ENCODE data around the gene PRR18.

PRR18 gene

DNA sequence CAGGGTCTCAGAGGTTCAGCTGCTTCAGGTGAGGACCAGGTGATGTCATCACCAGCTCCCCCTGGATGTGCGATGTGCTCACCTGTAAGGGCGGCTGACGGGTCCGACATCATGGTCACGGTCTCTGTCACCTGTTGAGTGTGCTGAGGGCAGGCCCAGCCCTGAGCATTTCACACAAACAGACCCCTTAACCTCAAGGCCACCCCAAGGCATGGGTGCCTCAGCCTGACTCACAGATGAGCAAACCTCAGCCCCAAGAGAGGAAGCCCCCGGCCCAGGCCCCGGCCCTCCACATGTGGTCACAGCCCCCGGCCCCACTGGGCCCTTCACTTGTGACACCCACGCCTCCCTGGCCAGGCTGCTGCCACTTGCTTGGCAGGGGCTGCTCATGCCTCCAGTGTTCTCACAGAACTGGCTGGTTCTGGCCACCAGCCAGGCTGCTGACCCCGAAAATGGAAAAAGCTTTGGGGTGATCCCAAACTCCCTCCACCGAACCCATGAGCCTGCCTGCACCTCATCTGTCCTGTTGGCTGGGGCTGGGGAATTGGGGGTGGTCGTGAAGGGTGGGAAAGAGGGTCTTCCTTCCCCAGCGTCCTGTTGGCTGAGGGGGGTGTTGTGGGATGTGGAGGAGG, 33.3 kb downstream of the PRR18 start:
- Histone ChIP-seq H2AFZ (ENCODE audit: insufficient read depth, low read length, poor library complexity) (no peak overlapping the region), H3K4ac (ENCODE audit: low read depth, low read length) (no peak overlapping the region), H3K4me1 (ENCODE audit: control insufficient read depth in 1 of 2, insufficient read depth in 2 of 2, low read length in 2 of 2) (no peaks in the 10 kb centered on the region), H4K8ac (ENCODE audit: low read depth, low read length) (no peak overlapping the region), H2BK12ac (ENCODE audit: low read length) (no peak overlapping the region), H3K9me3 (ENCODE audit: insufficient read depth, low read depth, low read length) (no peaks in the 10 kb centered on the region), H2BK5ac (ENCODE audit: low read depth, low read length, poor library complexity) (no peak overlapping the region), H2BK120ac (ENCODE audit: insufficient read depth, low read length, poor library complexity) (no peak overlapping the region), H2AK5ac (ENCODE audit: low read length) (no peak overlapping the region), H3K79me1 (ENCODE audit: low read length) (no peaks in the 10 kb centered on the region), H4K12ac (ENCODE audit: low read depth, low read length) (no peak overlapping the region), H3K27me3 (ENCODE audit: insufficient read depth, low read length) (no peaks in the 10 kb centered on the region), H3K14ac (ENCODE audit: low read length) (no peak overlapping the region), H3K18ac (ENCODE audit: low read length) (no peak overlapping the region), H3K4me3 (ENCODE audit: low read depth, low read length) (no peak overlapping the region), H3K79me2 (ENCODE audit: control insufficient read depth, insufficient read depth, low read length, poor library complexity) (no peaks in the 10 kb centered on the region), H3K4me2 (ENCODE audit: low read length) (no peak overlapping the region), H3K23ac (ENCODE audit: low read length) (no peak overlapping the region), H3K9ac (ENCODE audit: low read length) (no peak overlapping the region), H3K27ac (ENCODE audit: low read depth, low read length) (no peak overlapping the region), H4K91ac (ENCODE audit: low read depth, low read length) (no peak overlapping the region), H3K36me3 (ENCODE audit: control insufficient read depth in 1 of 2, insufficient read depth in 2 of 2, low read length in 2 of 2) (no peaks in the 10 kb centered on the region)
- DNase-seq: no peak
- WGBS (ENCODE audit: extremely low coverage, insufficient coverage, insufficient read length): no CpG with 5 or more reads among the region's 13 CpGs

DNA sequence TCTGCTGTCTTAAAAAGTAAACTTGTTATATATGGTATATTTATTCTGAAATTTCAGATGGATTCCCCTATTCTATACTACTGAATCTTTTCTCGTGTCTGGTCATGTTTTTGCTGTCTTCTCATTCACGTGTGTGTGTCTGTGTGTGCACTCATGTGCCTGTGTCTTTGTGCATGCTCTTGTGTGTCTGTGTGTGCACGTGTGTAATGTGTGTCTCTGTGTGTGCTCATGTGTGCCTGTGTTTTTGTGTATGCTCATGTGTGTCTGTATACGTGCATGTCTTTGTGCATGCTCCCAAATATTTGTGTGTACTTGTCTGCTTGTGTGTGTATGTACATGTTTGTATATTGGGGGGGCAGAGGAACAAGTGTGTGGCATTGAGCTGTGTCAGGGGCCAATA, 34.0 kb downstream of the PRR18 start:
- H3K9me3 ChIP-seq (ENCODE audit: insufficient read depth, low read depth, low read length): no peaks in the 10 kb centered on the region
- no peak overlapping the region for H2BK5ac ChIP-seq (ENCODE audit: low read depth, low read length, poor library complexity)
- no peak overlapping the region for H4K12ac ChIP-seq (ENCODE audit: low read depth, low read length)
- no peak overlapping the region for H3K9ac ChIP-seq (ENCODE audit: low read length)
- no peak overlapping the region for H2AFZ ChIP-seq (ENCODE audit: insufficient read depth, low read length, poor library complexity)
- no peak overlapping the region for H4K8ac ChIP-seq (ENCODE audit: low read depth, low read length)
- H2BK12ac ChIP-seq (ENCODE audit: low read length): no peak overlapping the region
- H3K79me2 ChIP-seq (ENCODE audit: control insufficient read depth, insufficient read depth, low read length, poor library complexity): no peaks in the 10 kb centered on the region
- no peak overlapping the region for H2BK120ac ChIP-seq (ENCODE audit: insufficient read depth, low read length, poor library complexity)
- H3K27me3 ChIP-seq (ENCODE audit: insufficient read depth, low read length): no peaks in the 10 kb centered on the region
- H3K14ac ChIP-seq (ENCODE audit: low read length): no peak overlapping the region
- H3K79me1 ChIP-seq (ENCODE audit: low read length): no peaks in the 10 kb centered on the region
- H3K4me2 ChIP-seq (ENCODE audit: low read length): no peak overlapping the region
- H3K27ac ChIP-seq (ENCODE audit: low read depth, low read length): no peak overlapping the region
- WGBS (ENCODE audit: extremely low coverage, insufficient coverage, insufficient read length): no CpG with 5 or more reads among the region's 4 CpGs
- peak overlapping the region; percentile 26 for H3K4me3 ChIP-seq (ENCODE audit: low read depth, low read length)
- no peak overlapping the region for H4K91ac ChIP-seq (ENCODE audit: low read depth, low read length)
- no peak overlapping the region for H3K18ac ChIP-seq (ENCODE audit: low read length)
- H3K36me3 ChIP-seq (ENCODE audit: control insufficient read depth in 1 of 2, insufficient read depth in 2 of 2, low read length in 2 of 2): no peaks in the 10 kb centered on the region
- H2AK5ac ChIP-seq (ENCODE audit: low read length): no peak overlapping the region
- no peak for DNase-seq
- H3K4me1 ChIP-seq (ENCODE audit: control insufficient read depth in 1 of 2, insufficient read depth in 2 of 2, low read length in 2 of 2): no peaks in the 10 kb centered on the region
- H3K4ac ChIP-seq (ENCODE audit: low read depth, low read length): no peak overlapping the region
- H3K23ac ChIP-seq (ENCODE audit: low read length): no peak overlapping the region

GRCh38 chr6:166271376-166271765, 36.8 kb downstream of the PRR18 start:
- Histone ChIP-seq H4K8ac (ENCODE audit: low read depth, low read length) (no peak overlapping the region), H3K18ac (ENCODE audit: low read length) (no peak overlapping the region), H2AFZ (ENCODE audit: insufficient read depth, low read length, poor library complexity) (no peak overlapping the region), H4K91ac (ENCODE audit: low read depth, low read length) (no peak overlapping the region), H3K36me3 (ENCODE audit: control insufficient read depth in 1 of 2, insufficient read depth in 2 of 2, low read length in 2 of 2) (no peaks in the 10 kb centered on the region), H3K4me3 (ENCODE audit: low read depth, low read length) (no peak overlapping the region), H2BK12ac (ENCODE audit: low read length) (no peak overlapping the region), H2BK5ac (ENCODE audit: low read depth, low read length, poor library complexity) (no peak overlapping the region), H3K9ac (ENCODE audit: low read length) (no peak overlapping the region), H3K4me2 (ENCODE audit: low read length) (no peak overlapping the region), H4K12ac (ENCODE audit: low read depth, low read length) (no peak overlapping the region), H2AK5ac (ENCODE audit: low read length) (no peak overlapping the region), H3K14ac (ENCODE audit: low read length) (no peak overlapping the region), H3K27ac (ENCODE audit: low read depth, low read length) (no peak overlapping the region), H3K4me1 (ENCODE audit: control insufficient read depth in 1 of 2, insufficient read depth in 2 of 2, low read length in 2 of 2) (no peaks in the 10 kb centered on the region), H3K9me3 (ENCODE audit: insufficient read depth, low read depth, low read length) (no peaks in the 10 kb centered on the region), H3K27me3 (ENCODE audit: insufficient read depth, low read length) (no peaks in the 10 kb centered on the region), H3K23ac (ENCODE audit: low read length) (no peak overlapping the region), H3K79me2 (ENCODE audit: control insufficient read depth, insufficient read depth, low read length, poor library complexity) (no peaks in the 10 kb centered on the region), H3K79me1 (ENCODE audit: low read length) (no peaks in the 10 kb centered on the region), H2BK120ac (ENCODE audit: insufficient read depth, low read length, poor library complexity) (no peak overlapping the region), H3K4ac (ENCODE audit: low read depth, low read length) (no peak overlapping the region)
- no peak for DNase-seq
- no CpG with 5 or more reads among the region's 9 CpGs for WGBS (ENCODE audit: extremely low coverage, insufficient coverage, insufficient read length)

GRCh38 chr6:166270706-166271375, 37.4 kb downstream of the PRR18 start:
- no peaks in the 10 kb centered on the region for H3K9me3 ChIP-seq (ENCODE audit: insufficient read depth, low read depth, low read length)
- no peak overlapping the region for H3K4ac ChIP-seq (ENCODE audit: low read depth, low read length)
- H3K79me2 ChIP-seq (ENCODE audit: control insufficient read depth, insufficient read depth, low read length, poor library complexity): no peaks in the 10 kb centered on the region
- no peak overlapping the region for H3K4me2 ChIP-seq (ENCODE audit: low read length)
- no peaks in the 10 kb centered on the region for H3K4me1 ChIP-seq (ENCODE audit: control insufficient read depth in 1 of 2, insufficient read depth in 2 of 2, low read length in 2 of 2)
- H3K4me3 ChIP-seq (ENCODE audit: low read depth, low read length): no peak overlapping the region
- H3K36me3 ChIP-seq (ENCODE audit: control insufficient read depth in 1 of 2, insufficient read depth in 2 of 2, low read length in 2 of 2): no peaks in the 10 kb centered on the region
- no peak overlapping the region for H4K8ac ChIP-seq (ENCODE audit: low read depth, low read length)
- no peak overlapping the region for H3K14ac ChIP-seq (ENCODE audit: low read length)
- no peak overlapping the region for H4K91ac ChIP-seq (ENCODE audit: low read depth, low read length)
- no peak overlapping the region for H2BK12ac ChIP-seq (ENCODE audit: low read length)
- WGBS (ENCODE audit: extremely low coverage, insufficient coverage, insufficient read length): no CpG with 5 or more reads among the region's 10 CpGs
- H2AFZ ChIP-seq (ENCODE audit: insufficient read depth, low read length, poor library complexity): no peak overlapping the region
- no peak overlapping the region for H2AK5ac ChIP-seq (ENCODE audit: low read length)
- no peak overlapping the region for H2BK120ac ChIP-seq (ENCODE audit: insufficient read depth, low read length, poor library complexity)
- no peak overlapping the region for H3K18ac ChIP-seq (ENCODE audit: low read length)
- no peak overlapping the region for H3K27ac ChIP-seq (ENCODE audit: low read depth, low read length)
- no peak overlapping the region for H2BK5ac ChIP-seq (ENCODE audit: low read depth, low read length, poor library complexity)
- H3K9ac ChIP-seq (ENCODE audit: low read length): no peak overlapping the region
- H3K79me1 ChIP-seq (ENCODE audit: low read length): no peaks in the 10 kb centered on the region
- no peak overlapping the region for H3K23ac ChIP-seq (ENCODE audit: low read length)
- no peak overlapping the region for H4K12ac ChIP-seq (ENCODE audit: low read depth, low read length)
- no peaks in the 10 kb centered on the region for H3K27me3 ChIP-seq (ENCODE audit: insufficient read depth, low read length)
- no peak for DNase-seq

All from trophoblast cell (in vitro differentiated cells and primary cell).